CD4-positive, alpha-beta T cell treated with Interleukin-17A for 4 hours (primary cell): ENCODE data around the gene MGLL.

Experiments
- DNase-seq: peaks from one replicate; pipeline ENCODE4 v3.0.0-alpha.2; 2020; ENCODE audit warnings: mixed read lengths

Gene MGLL

DNA sequence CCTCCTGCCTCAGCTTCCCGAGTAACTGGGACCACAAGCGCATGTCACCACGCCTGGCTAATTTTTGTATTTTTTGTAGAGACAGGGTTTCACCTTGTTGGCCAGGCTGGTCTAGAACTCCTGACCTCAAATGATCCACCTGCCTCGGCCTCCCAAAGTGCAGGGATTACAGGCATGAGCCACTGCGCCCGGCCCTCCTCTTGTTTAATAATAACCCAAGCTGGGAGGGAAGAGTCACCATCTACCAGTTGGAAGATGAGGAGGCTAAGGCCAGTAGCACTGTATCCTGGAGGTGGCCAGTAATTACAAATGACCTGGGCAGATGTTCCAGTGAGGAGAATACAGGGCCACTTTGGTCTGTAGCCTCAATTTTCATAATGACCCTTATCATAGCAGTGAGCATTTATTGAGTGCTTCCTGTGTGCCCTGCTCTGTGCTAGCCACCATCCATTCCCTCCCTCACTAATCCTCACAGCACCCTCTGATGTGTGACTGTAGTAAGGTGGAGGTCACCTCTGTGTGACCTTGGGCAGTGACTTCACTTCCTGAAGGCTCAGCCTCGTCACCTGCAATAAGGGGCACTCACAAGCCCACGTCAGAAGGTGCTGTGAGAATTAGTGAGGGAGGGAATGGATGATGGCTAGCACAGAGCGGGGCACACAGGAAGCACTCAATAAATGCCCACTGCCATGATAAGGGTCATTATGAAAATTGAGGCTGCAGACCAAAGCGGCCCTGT is 85.3 kb downstream of the MGLL start:
- DNase-seq, result no peak

DNA sequence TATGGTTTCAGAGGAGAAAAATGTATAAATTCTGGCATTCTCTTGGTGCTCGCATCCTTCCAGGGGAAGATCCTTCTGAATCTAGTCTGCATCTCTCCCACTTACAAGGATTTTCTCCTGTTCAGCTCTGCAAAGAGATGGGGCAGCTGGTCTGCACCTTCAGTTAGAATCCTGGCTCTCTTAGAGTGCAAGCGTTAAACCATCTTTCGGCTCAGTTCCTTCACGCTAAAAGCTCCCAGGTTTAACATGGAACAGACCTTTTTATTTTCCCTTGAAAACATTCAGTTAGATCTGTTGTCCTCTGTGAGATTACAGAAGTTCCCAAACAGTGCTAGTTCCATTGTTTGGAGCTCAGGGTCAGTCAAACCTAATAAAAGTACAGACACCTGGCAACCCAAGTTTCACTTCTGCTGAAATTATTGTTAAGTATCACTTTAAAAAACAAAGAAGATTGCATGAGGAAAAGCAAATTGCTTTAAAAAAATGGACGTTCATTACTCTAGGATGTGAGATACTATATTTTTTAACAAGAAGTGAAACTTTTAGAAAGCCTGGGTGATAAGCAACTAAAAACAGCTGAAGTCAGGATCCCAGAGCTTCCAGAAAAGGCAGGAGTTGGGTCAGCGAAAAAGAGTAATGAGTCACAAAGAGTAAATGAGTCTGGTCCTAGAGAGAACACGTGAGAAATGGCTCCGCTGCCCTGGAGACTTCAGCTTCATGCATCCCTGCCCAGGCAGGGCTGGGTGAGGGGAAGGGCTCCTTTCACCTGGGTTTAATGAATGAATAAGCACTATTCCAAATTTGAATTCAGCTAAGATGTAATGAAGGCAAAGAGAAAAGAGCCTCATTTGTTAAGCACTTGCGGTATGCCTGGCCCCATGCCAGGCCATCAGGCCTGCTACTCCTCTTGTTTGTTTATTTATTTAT is 86.3 kb downstream of the MGLL start:
- DNase-seq, result no peak

DNA sequence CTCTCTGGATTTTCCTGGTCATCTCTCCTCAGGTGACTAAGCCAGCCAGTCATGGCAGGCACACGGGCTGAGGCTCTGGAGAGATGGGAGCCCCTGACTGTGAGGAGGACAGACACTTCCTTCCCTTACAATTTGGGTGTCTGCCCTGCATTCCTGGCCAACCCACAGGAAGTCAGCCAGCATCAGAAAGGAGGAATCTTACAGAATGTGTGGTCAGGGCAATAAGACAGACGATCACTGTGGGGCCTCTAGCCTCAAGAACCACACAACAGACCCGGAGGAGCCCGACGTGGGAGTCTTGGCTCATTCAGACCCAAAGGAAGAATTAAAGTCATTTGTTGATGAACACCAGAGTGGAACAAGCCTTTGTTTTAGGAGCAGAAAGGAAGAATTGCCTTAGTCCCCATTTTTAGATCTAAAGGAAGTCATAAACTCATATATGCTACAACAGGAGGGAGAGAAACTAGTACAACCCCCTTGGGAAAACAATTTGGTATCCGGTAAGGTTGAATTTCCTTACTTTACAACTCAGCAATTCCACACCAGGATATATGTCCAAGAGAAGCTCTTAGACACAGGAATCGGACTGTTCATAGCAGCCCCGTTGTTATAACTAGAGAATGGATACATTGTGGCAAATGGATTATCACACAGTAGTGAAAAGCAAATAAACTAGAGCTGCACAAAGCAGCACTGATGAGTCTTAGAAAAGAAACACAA is 87.4 kb downstream of the MGLL start:
- DNase-seq, result no peak

DNA sequence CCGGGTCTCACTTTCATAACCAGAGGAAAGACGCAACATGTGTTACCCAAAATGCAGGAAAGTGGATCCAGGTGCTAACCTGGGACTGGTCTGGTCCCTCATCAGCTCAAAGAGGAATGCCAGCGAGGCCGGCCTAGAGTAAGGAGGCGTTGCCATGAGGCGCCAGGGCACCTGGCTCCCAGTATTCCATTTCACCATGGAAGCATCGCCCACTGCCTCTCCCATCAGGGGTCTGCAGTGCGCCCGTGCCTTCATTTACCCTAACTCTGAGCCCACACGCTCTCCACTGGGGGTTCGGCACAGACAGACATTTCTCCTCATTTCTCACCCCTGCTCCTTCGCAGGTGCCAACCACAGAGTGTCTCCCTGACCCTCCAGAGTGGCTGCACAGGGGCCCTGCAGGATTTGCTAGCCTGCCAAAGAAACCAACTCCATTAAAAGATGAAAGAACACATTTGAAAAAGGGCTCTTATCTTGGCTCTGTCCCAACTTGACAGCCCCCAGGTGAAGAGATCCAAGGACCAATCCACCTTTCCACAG is 88.1 kb downstream of the MGLL start:
- no peak for DNase-seq

DNA sequence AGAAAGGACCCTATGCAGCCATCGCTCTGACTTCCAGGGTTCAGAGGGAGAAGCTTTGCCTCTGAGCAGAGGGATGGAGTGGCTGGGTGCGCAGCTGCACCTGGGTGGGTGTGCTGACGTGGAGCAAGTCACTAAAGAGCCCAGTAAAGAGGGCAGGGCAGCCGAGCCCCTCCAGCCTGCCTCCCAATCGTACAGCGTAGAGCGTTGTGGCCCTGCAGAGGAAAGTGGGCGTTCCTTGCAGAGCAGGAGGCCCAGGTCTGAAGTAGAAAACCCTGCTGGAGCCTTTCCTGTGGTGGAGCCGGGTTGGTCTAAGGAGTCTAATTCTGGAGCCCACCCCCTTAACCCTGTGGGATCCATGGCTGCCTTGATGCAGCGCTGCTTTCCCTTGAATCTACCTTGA is 88.5 kb downstream of the MGLL start:
- no peak for DNase-seq

DNA sequence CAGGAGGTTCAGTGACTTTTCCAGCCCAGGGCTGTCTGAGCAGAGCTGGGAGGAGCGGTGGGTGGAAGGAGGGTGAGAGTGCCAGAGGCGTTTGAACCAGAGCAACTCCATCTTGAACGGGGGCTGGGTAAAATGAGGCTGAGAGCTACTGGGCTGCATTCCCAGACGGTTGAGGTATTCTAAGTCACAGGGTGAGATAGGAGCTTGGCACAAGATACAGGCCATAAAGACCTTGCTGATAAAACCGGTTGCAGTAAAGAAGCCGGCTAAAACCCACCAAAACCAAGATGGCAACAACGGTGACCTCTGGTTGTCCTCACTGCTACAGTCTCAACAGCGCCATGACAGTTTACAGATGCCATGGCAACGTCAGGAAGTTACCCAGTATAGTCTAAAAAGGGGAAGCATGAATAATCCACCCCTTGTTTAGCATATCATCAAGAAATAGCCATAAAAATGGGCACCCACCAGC is 89.4 kb downstream of the MGLL start:
- DNase-seq, result no peak

DNA sequence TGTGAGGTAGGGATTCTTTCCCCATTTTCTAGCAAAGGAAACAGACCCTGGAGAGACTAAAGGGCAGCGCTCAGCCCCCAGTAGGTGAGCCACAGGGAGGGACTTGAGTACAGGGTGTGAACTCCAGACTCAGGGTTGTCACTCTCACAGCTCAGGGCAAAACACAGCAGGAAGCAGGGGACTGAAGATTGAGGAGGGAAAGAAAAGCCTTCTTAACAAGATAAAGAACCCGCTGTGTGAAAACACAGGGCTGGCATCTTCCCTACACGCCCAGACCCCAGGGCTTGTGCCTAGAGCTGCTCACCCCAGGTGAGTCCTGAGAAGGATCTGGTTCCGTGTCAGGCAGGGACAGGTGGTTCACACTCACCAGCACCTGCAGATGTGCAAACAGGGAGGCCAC is 90.0 kb downstream of the MGLL start:
- no peak for DNase-seq

DNA sequence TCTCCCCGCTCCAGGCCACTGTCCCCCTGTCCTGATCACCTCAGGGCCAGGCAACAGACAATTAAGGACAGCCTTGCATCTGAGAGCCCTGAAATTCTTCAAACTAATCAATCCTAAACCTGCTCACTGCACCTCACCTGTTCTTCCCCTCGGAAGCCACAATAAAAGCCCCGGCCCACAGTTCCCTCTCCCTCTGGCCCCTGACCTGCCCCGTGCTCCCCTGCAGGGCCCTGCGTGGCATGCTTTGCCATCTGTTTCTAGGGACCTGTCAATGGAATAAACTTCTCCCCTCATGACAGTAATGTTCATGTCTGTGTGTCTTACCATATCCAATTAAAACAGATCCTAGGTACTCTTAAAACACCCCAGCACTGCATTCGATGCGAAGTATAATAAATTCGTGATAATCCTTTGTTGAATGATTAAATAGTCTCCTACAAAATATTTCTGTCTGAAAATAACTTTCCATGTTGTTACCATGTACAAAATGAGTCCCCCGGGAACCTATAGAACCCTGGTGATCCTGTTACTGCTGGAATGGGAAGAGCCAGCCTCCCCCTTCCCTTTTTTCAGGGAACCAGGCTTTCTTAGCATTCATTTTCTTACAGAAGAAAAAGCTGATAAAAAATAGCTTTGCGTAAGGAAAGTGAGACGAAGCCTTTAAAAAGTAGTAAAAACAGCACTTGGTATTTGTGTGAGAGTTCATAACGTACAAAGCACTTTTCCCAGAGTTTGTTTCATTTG is 90.6 kb downstream of the MGLL start:
- DNase-seq, result no peak

DNA sequence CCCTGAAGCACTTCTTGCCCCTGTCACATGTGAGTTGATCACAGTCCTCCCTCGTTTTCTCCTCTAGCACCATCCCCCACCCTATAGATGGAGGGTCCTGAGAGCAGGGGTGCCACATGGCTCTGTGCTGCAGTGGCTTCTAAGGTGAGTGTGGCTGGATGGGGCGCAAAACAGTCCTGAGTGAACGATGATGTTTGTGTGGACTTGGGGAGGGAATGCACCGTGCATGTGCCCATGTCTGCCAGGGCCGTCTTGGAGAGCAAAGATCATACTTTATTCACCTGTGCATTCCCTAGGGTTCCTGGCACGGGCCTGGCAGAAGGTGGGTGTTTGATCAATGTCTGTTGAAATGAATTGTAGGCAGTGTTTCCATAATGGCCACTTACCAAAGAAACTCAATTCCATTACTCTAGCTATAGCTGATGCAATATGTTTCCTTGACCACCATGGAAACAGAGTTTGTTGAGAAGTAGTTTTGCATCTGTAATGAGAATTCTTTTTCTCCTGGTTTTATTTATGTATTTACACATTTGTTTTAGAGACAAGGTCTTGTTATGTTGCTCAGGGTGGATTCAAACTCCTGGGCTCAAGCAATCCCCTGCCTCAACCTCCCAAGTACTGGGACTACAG is 91.5 kb downstream of the MGLL start:
- DNase-seq, result no peak

DNA sequence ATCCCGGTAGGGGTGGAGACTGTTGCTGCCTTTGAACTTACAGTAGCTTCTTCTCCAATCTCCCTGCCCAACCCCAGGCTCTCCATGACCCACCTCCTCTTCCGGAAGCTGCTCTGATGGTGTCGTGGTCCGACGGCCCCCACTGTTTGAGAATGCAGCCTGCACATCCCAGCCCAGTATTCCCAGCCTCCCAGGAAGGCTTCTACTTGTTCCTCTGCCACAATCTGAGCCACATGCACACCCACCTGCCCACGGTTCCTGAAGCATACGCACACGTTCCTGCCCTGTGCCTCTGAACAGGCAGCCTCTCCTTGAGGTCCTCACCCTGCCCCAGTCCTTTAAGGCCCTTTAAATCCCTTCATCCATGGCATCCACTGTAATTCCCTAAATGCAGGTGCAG is 92.1 kb downstream of the MGLL start:
- DNase-seq, result no peak

DNA sequence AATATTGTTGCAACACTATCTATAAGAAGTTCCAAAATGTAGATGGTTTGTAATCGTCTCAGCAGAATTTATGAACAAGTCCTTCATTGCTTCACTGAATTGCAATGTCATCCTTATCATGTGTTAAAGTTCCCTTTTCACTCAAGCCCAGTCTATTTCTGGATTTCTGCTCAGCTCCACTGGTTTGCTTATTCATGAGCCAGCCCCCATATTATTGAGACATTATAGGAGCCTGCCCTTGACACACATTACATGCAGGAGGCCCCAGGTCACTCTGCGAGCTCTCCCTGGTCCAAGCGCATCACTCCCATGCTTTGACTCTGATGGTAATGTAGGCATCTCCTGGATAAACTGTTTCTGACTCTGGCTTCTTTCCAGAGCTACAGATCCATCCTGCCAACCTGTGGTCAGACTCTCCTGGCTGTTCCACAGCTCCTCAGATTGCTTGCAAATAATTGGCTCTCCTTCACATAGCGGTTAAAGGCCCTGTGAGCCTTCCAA is 92.7 kb downstream of the MGLL start:
- no peak for DNase-seq

DNA sequence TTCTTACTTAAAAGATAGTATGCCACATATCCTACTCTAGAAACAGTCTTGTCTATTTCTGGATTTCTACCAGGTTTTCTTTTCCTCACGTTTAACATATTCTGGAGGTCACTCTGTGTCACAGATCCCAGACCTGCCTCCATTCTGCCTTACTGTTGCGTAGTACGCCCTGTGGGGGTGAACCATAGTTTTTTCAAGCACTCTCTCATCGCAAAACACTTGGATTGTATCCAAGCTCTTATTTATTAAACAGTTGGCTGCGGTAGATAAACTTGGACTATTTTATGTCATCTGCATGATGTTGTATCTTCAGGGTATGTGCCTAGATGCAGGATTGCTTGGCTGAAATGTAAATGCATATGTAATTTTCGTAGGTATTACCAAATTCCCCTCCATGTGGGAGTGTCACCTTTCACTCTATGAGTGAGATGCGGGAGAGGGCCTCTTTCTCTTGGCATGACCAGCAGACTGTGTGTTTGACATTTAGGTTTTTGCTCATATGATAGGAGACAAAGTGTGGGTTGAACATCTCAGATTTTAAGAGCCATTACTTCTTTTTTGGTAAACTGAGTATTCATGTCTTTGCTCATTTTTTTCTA is 93.8 kb downstream of the MGLL start:
- no peak for DNase-seq

DNA sequence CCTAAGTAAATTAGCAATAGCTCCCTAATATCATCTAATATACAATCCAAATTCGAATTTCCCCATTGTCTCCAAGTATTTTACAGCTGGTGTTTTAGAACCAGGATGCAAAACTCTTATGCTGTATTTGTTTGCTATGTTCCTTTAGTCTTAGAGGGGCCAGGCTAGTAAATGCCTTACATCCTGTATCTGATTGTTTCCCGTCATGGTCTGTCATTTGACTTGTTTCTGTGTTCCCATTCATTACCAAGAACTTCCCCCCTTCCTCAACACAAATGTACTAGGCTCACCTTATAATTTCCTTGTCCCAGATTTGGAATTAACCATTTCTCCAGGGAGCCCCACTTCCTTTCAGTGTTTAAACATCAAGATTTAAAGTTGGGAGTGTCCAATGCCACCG is 95.4 kb downstream of the MGLL start:
- DNase-seq, result no peak

DNA sequence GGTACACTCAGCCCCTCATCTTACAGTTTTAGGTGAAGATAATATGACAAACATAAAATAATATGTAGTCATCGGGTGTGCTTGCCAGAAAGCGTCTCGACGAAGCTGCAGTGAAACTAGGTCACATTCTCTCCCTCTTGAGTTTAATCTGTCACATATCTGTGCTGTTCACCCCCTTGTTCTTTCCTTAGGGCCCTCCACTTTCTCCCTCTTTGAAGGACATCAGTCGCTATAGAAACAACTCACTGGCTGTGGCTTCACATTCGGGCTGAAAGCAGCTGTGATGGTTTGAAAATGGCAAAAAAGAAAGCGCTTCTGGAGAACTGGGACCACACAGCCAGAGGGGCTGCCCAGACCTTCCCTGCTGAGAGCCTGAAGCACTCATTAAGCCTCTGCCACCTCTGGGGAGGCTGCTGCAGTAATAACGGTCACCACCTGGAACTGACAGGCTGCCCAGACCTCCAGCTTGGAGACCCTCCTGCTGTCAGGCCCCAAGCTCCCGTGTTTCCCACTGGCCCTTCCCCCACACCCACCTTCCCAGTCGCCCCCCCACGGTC is 99.2 kb downstream of the MGLL start:
- DNase-seq, result no peak

DNA sequence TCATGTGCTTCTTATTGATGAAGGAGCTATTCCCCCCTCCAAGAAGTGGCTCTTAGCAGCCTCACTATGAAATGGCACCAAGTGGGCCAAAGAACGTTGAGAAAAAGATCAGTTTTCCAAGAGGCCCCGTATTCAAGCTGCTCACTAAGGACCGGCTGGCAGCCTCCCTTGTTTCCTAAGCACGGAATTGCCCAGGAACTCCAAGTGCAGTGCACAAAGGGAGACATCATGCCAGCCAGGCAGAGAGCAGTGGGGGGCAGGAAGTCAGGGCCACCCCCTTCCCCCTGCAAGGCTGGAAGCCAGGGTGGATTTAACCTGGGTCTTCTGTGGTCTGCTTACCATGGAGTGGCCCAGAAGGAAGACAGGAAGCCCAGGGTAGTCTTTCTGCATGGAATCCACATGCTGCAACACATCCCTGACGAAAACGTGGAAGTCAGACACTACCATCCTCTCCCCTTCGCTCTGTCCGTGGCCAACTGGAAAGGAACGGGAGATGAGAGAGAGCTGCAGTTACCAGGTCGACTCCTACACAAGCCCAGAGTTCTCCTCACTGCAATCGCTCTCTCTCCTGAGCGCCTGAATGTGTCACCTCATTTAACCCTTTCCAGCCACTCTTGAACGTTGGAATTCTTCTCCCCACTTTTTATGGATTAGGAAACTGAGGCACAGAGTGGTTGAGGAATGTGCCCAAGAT is 100.1 kb downstream of the MGLL start:
- no peak for DNase-seq

DNA sequence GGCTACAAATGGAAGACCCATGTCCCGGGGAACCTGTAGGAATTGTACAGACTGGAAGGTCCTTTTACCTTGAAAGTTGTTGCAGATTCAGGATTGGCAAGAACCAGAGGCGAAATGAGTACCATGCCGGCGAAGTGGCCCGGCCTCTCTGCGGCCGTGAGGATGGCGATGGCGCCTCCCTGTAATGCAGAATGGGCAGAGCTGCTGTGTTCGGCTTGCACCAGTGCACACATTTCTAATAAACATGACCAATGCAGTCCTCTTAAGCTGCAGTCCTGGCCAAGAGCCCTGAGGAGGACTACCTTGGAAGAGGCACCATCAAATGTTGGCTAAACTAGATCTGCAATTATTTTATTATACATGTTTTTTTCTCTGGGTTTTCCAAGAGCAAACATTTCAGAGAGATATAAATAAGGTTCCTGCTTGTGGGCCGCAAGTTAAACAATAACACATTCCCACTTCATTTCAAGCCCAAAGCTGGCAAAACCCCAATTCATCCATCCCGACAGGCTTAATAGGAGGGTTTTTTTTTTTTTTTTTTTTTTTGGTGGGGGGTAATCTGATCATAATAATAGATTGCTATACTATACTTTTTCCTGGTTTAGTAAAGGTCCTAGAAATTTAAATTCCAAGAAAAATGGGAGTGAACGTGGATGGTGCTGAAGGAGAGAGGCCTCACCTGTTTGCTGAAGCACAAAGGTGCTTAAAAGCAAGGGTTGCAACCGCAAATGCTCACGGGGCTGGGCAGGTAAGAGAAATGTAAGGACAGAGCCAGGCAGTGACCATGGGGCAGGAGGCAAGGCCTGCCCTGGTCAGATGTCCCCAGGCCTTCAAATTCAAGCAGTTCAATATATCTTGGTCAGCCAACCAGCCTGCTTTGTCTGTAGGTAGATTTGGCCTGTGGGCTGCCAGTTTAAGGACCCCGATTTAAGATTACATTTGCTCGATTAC is 101.1 kb downstream of the MGLL start:
- no peak for DNase-seq

DNA sequence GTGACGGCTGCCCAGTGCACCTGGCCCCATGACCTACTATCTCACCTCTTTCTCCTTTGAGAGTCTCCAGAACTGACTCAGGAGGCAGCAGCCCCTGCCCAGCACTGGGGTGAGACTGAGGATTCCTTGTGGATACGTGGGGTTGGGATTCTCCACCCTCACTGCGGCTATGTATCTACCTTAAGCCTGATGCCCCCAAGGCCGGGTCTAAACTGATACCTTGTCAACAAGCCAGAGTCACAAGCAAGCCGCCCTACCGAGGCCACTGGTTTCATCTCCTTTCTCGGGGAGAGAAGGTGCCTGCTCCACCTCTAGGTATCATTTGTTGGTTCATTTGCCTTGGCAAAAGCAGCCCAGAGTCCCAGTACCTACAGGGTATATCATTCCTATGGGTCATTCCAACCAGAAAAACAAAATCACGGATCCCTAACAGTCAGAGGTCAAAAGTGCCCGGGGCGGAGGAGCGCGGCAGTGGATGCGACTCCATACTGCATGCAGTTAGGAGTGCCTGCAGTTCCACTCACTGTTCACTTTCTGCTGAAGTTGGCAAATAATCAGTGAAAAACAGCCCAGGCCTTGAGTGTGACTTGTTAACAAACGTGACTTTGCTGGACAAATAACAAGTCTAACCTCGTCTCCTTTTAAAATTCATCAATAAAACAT is 102.0 kb downstream of the MGLL start:
- DNase-seq, result no peak

DNA sequence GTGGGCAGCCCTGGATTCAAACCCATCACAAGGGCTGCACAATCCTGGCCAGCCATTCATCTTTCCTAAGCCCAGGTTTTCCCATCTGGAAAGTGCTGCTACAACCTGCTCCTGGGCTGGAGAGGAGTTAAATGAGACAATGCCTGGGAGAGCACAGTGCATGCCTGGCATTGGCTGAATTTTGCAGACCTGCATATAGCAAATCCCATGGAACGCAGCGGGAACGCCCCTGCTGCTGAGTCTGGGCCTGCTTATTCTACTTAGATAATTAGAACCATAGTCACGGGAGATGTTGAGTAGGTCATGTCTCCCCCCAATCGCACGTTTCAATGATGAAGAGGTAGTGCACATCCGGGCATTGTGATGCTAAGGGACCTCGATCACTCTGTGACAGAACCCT is 102.9 kb downstream of the MGLL start:
- DNase-seq, result no peak

DNA sequence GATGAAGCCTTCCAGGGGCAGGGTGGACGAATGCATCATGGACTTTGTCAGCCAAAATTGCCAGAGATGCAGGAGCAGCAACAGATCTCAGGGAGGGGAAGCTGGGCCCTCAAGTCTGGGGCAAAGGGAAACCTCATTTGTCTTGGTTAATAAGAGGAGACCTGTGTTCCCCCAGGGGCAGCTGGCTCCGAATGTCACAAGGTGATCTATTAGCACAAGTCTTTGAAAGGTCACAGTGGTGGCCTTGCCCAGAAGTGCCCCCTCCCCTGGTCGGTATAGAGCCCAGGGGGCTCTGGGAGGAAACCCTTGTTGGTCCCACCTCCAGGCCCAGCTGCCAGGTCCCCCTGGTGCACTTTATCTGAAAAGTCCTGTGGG is 103.4 kb downstream of the MGLL start:
- DNase-seq, result no peak
